Stimulated activated CD4-positive, alpha-beta T cell treated with anti-CD3 and anti-CD28 coated beads, Interleukin-1b, Interleukin-23, amount 100 ng/mL, for 4 hours (primary cell): ENCODE data around the gene LRSAM1.

Experiments used
- DNase-seq, 2 donors: peaks; one replicate each; pipeline ENCODE4 v3.0.0-alpha.2; 2020; ENCODE audit warnings: low read depth in 2 of 2

The LRSAM1 gene

DNA sequence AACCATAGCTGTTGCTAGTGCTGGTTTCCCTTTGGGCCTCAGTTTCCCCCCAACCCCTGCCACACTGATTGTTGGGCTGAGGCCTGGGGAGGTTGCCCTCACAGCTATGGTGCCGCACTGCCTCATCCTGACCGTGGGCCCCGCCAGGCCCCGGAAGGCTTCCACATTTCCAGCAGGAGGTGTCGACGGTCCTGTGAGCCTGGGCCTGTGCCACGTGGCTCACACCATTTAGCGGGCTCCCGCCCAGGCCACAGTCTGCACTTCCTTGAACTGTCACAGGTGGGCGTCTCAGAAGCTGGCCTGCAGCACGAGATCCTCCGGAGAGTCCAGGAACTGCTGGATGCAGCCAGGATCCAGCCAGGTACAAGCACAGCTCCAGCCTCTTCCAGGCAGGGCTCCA, 45.7 kb downstream of the LRSAM1 start:
- DNase-seq: no peak

DNA sequence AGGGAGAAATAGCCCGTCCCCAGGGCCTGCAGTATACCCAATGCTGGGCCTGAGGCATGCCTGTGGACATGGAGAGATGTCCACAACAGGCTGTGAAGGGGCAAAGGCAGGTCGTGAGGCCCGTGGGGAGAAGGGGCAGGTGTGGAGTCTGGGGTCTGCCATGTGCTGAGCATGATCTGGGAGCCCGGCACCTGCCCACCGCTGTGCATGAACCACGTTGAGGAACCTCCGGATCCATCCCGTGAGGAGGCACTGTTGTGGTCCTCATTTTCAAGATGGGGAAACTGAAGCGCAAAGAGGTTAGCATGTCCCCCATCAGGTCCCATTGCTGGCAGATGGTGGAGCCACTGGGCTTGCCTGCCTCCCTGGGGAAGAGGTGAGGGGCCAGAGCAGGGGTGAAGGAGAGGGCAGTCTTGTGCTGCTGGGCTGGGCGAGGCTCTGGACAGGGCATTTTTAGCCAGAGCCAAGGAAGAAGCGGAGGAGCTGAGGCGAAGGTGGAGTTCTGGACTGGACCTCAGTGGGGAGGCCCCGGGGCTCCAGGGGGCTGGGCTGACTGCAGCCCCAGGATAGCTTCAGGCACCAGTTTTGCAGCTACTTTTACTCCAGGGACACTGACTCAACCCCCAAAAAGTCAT, 46.5 kb downstream of the LRSAM1 start:
- DNase-seq: no peak

DNA sequence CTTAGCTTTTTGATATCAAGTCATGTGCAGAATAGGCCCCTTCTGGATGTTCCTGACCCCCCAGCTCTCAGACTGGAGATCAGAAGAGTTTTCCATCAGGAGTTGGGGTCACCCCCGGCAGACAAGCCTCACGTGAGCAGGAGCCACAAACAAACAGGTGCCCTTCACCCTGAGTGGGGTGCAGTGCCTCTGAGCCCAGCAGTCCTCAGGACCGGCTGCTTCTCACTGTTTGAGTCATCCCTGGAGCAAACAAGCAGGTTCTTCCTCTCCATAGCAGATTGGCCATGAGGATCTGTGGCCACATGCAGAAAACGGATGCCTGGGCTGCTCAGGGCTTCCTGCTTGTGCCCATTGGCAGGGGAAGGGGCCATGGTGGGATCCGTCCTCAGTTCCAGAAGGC, 47.0 kb downstream of the LRSAM1 start:
- DNase-seq: no peak

DNA sequence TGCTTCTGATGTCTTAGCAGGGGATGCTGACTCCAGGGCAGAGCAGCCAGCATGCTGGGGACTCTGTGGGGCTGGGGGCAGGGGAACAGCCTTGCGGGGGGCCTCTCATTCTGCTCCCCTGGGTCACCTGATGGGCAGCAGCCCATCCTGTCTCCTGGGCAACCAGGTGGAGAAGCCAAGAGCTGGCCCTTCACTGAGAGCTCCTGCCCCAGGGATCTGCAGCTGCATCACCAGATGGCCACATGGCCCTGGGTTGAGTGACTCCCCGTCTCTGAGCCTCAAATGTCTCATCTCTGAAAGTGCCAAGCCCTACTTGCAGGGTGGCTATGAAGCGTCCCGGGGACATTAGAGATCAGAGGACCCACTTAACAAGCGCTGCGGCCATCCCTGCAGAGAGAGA, 49.1 kb downstream of the LRSAM1 start:
- DNase-seq: no peak

DNA sequence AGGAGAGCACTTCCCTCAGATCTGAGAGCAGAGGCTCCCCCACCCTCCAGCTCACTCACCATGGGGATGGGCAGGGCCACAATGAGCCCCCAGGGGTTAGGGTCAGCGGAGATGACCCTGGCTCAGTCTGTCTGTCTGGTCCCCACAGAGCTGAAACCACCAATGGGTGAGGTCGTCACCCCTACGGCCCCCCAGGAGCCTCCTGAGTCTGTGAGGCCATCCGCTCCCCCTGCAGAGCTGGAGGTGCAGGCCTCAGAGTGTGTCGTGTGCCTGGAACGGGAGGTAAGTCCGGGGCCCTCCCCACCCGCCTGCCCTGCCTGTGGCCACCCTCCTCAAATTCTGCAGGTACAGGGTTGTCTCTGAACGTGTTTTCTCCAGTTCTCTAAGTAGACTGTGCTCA, 49.6 kb downstream of the LRSAM1 start:
- DNase-seq: no peak

DNA sequence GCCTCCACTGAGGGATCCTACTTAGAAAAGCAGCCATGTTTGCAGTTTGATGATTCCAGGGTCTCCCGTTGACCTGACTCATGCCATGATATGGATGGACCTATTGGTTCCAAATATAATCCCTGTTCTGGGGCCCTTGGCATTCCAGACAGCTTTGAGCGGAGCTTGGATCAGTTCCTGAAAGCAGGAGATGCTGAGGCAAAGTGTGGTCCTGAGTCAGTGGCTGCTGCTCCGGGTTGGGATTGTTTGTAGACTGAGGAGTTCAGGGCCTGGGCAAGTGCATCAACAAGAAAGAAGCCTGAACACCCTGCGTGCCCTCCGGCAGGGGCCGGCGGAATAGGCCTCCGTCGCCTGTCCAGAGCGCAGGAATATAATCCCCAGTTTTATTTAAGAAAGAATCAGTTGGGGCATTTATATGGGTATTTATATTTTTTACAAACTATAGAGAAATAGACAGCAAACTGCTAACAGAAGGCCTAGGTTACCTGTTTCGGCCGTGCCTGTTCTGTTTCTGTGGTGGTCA, 50.6 kb downstream of the LRSAM1 start:
- no peak for DNase-seq

- no peak for DNase-seq
These were observed 51.5 kb downstream of the LRSAM1 start for GRCh38 chr9:127502706-127503378.

DNA sequence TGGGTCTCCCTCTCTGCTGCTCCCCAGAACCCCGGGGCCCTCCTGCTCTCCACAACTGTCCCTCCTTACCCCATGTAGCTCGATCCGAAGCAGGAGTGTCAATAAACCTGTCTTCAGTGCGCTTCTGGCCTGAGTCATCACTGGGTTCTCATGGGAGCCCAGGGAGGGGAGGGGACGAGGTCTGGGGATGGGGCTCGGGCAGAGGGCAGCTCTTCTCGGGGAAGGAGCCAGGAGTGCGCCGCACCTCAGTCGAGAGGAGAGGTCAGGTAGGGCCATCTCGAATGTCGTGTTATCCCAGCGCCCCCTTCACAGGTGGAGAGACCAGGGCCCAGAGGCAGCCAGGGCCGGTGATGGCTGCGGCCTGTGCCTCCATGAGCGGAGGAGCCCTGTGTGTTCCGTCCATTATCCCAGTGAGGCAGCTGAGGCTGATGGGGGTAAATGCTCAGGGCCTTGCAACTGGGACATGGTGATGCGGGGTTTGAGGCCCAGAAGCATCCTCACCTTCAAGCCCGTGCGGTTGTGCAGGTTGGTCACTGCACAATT, 52.1 kb downstream of the LRSAM1 start:
- no peak for DNase-seq

DNA sequence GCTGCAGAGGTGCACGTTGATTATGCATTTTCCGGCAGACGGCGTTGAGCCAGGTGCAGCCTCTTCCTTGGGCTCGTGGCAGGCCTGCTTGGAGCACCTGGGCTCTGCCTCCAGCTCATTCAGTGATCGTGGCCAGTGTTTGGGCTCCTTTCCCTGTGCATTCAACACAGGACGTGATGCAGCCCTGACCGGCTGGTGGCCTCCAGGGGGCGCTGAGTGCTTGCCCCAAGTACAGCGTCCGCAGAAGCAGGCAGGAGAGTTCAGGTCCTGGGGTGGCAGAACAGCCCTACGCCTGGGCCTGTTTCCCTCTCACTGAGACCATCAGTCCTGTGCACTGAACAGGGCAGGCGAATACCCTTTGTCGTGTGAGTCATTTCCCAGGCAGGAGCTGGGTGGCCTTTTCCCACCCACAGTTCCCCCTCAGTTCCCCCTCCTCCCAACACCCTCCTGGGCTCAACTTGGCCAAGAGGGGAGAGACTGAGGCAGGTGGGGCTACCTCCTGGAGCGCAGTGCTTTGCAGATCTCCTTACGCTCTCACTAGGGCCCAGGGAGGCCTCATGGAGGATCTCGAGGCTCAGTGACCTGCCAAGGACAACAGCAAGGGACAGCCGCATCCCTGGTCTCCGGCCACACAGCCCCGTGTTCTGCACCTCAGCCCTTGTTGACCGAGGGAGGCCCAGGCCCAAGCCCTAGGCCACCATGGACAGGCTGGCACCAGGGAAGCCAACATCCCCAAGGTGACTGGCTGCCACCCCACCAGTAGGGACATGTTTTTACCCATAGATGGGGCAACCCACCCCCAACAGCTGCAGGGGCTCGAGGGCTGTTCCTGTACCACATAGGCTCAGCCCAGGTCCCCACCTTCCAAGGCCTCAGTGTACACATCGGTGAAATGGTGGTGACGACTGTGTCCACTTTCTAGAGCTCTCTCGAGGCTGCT, 52.9 kb downstream of the LRSAM1 start:
- peak; percentile 75 to 77 for DNase-seq

DNA sequence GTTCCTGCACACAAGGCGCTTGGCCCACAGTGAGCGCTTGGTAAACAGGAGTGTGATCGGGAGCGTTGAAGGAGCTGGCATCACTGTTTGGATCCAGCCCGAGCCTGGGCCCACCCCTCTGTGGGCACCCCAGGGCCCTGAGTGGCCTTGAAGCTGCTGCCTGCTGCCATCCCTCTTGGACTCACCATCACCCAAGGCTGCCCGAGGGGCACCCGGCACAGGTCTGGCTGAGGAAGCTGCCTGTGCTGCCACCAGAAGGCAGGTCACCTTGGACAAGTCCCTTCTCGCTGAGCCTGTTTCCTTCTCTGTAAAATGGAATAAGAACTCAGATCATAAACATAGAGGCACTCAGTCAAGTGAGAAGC, 53.6 kb downstream of the LRSAM1 start:
- no peak for DNase-seq

DNA sequence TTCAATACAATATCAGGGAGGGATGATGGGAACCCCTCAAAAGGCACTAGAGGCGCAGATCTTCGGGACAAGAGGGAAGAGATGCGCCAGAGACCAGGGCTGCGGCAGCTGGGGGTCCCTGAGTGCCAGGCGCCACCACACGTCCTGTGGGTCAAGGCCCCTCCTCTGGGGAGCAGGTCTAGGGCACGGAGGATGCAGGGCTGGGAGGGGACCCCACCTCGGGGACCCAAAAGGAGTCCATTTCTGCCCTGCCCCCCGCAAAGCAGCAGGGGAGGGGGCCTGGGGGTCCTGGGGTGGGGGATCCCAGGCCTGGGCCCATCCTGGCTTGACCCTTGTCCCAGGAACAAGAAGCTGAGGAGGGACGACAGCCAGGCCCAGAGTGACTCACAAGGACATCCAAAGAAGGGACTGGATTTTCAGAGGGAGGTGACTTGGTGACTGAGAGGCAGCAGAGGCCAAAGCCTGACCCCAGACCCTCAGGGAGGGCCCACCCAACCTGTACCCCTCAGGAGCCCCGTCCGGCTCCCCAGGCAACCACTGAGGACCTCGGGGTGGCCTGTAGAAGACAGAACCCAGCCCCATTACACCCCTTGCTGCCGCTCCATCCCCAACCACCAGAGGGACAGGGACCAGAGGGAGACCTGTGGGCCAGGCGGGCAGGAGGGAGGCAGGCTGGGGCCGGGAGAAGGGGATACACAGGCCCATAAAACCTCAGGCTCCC, 54.2 kb downstream of the LRSAM1 start:
- peak in 1 of 2 donors; percentile 12 for DNase-seq

GRCh38 chr9:127506117-127506813, 55.0 kb downstream of the LRSAM1 start:
- no peak for DNase-seq

DNA sequence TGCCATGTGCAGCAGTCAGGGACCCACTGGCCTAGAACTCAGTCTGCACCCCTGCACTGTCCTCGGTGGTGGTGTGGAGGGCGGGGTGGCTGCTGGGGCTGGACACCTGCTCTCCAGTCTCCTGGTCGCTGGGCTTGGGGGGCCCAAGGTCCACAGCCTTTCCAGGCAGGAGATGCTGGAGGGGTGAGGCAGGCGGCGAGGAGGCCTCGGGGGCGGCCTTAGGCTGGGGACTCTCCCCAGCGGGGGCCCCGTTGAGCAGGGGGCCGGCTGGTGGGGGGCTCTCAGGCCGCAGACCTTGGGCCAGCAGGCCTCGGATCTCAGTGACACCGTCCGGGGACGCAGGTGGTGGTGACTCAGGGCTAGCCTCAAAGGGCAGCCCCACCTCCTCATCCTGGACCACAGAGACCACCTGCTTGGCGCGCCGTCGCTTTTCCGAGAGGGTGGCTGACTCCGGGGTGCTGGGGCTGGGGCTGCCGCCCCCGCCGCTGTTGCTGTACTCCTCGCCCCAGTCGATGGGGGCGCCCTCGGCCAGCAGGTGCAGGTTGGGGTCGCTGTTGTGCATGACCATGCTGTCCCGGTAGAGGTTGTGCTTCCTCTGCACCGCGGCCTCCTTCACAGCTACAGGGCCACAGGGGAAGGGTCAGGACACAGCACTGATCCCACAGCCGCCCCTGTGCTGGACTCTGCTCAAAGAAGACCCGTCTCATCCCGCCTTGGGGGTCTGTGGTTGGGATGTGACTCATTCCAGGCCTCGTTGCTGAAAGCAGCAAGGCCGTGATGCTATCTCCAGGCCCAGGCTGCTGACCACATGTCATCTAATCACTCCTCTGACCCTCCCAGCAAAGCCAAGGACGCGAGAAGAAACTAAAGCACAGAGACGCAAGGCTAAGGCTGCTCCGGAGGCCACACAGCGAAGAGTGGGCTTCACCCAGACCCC, 55.8 kb downstream of the LRSAM1 start:
- DNase-seq: no peak

GRCh38 chr9:127507751-127508648, 56.7 kb downstream of the LRSAM1 start:
- DNase-seq: no peak

GRCh38 chr9:127508901-127509260, 57.6 kb downstream of the LRSAM1 start:
- DNase-seq: no peak

- no peak for DNase-seq
These were observed 58.1 kb downstream of the LRSAM1 start for GRCh38 chr9:127509261-127509954.

- no peak for DNase-seq
These were observed 58.6 kb downstream of the LRSAM1 start for GRCh38 chr9:127509955-127510299.

DNA sequence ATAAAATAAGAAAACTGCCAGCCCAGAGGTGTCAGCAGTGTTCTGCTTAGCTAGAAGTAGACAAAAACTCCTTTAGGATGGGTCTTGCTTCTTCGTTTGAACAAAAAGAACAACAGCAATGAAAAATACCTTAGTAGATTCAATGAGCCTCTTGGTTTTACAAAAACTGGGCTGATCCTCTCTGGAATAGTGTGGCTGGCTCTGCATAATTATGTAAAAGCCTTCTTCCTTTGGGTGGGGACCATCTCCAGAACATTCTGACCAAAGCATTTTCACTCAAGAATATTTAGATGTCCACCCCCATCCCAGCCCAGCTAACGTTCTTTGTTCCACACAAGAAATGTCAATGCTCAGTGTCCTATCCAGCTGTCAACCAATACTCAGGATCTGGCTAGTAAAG, 63.2 kb downstream of the LRSAM1 start:
- no peak for DNase-seq
